Esophagus muscularis mucosa (tissue), 3 donors: ENCODE measurements around the gene BMPR1A.

Experiments used
- CTCF ChIP-seq, 3 experiments: fragments of 200-600 bp in 2 of 3; fragments of 450-650 bp in 1 of 3; sonication (generic) in 2 of 3; IDR thresholded peaks; one replicate each; pipeline ENCODE4 v1.5.1; 2017 to 2019; ENCODE audit warnings: antibody characterized with exemption in 3 of 3, mild to moderate bottlenecking in 2 of 3, moderate library complexity in 1 of 3
- POLR2AphosphoS5 ChIP-seq, 2 donors: sonication (generic); formaldehyde crosslinking; IDR thresholded peaks; one replicate each; pipeline ENCODE4 v1.6.1; 2017; ENCODE audit warnings: antibody characterized with exemption in 2 of 2

- TF ChIP-seq CTCF (IDR thresholded peaks at IDR 0.05) (no peak), POLR2AphosphoS5 (IDR thresholded peaks at IDR 0.05) (no peak)
Measured at GRCh38 chr10:86956848-86957448, 200.5 kb downstream of the BMPR1A start.
